ENCODE results near the gene VPS52. TPM values are rescaled to one million over a fixed set of nuclear protein-coding genes. Genes with fewer than 3 reads are reported as not detected.

VPS52 gene
- total and polyA plus RNA-seq, 9 of the 15 experiments (the other 6 are each of a cell fraction or from before 2014, with no cell fraction given), result 24.4 to 103 (median 40.2) TPM

- TF ChIP-seq ZBTB49 (CRISPR knock-in tag; IDR thresholded peaks at IDR 0.05; ENCODE audit: borderline replicate concordance) (no peak), ZNF717 (CRISPR knock-in tag; IDR thresholded peaks at IDR 0.05) (no peak), ZKSCAN1 (IDR thresholded peaks at IDR 0.05; ENCODE audit: low read depth, low read length) (no peak), SREBF1 (IDR thresholded peaks at IDR 0.05; ENCODE audit: borderline replicate concordance, low read depth, low read length) (no peak), JUNB (CRISPR knock-in tag; conservative IDR thresholded peaks at IDR 0.05) (no peak), MLX (CRISPR knock-in tag; conservative IDR thresholded peaks at IDR 0.05) (0 out of 4 replicates have a peak, but pooled peaks of 1 of the 2 experiments have one; percentile 46), BCL6 (CRISPR knock-in tag; IDR thresholded peaks at IDR 0.05) (no peak), ZNF57 (CRISPR knock-in tag; IDR thresholded peaks at IDR 0.05) (no peak), CHD2 (IDR thresholded peaks at IDR 0.05; ENCODE audit: low read depth, low read length) (no peak), TAF15 (IDR thresholded peaks at IDR 0.05; ENCODE audit: low read depth, low read length) (no peak), CREB1 (IDR thresholded peaks at IDR 0.05) (no peak), CREB1 (CRISPR knock-in tag; IDR thresholded peaks at IDR 0.05) (no peak), MITF (IDR thresholded peaks at IDR 0.05) (0 out of 2 replicates have a peak, but pooled peaks have one; percentile 37), OTX1 (CRISPR knock-in tag; IDR thresholded peaks at IDR 0.05) (peak; percentile 34; the same call in 1 of the 2 replicates), ATF1 (CRISPR knock-in tag; IDR thresholded peaks at IDR 0.05) (no peak), ATF1 (tag; IDR thresholded peaks at IDR 0.05) (no peak), ELF4 (CRISPR knock-in tag; IDR thresholded peaks at IDR 0.05) (no peak), BCOR (IDR thresholded peaks at IDR 0.05) (no peak), NR2F6 (CRISPR knock-in tag; IDR thresholded peaks at IDR 0.05) (no peak), SRSF3 (IDR thresholded peaks at IDR 0.05; ENCODE audit: insufficient read depth, low read length) (no peak), PBX2 (CRISPR knock-in tag; IDR thresholded peaks at IDR 0.05; ENCODE audit: low read depth) (peak; percentile 38; the same call in 1 of the 2 replicates), PBX2 (tag; conservative IDR thresholded peaks at IDR 0.05; ENCODE audit: low read depth) (0 out of 2 replicates have a peak, but pooled peaks have one; percentile 36), FOXO4 (CRISPR knock-in tag; IDR thresholded peaks at IDR 0.05) (no peak)
Measured at GRCh38 chr6:33297406-33297955, 25.8 kb upstream of the VPS52 start (continued).
